B cell (primary cell): ENCODE data around the gene CENPF. TPM values are rescaled to one million over a fixed set of nuclear protein-coding genes. Genes with fewer than 3 reads are reported as not detected.

Source experiments
- ATAC-seq: fragments of 200-7000 bp; cut with Tn5 transposase; one replicate; pipeline ENCODE4 v1.10.0; 2021; ENCODE audit warnings: low read depth, mild to moderate bottlenecking, moderate number of reproducible peaks, moderate library complexity
- CTCF ChIA-PET: fragments of 350-600 bp; sonication (Branson Sonifier 250); formaldehyde crosslinking; loops from one replicate; lab custom pipeline; 2021; ENCODE audit warnings: antibody characterized with exemption, inconsistent platforms; lab: Charles Lee
- POLR2A ChIA-PET: fragments of 350-600 bp; sonication (Branson Sonifier 250); formaldehyde crosslinking; loops from one replicate; lab custom pipeline; 2021; ENCODE audit warnings: antibody characterized with exemption; lab: Charles Lee
- DNase-seq: peaks from one replicate; pipeline ENCODE4 v3.0.0; 2013
- H2AFZ ChIP-seq: 2 replicates; pipeline ENCODE4 v1.6.1; 2012; ENCODE audit warnings: mild to moderate bottlenecking, low read depth, low read length; ENCODE audit not compliant: insufficient read depth, poor library complexity, severe bottlenecking
- H3K27ac ChIP-seq, 2 donors: 1 replicate in 1 of 2; 2 replicates in 1 of 2; pipeline ENCODE4 v1.5.1; 2012 to 2013; ENCODE audit warnings: low read length in 2 of 2, mild to moderate bottlenecking in 2 of 2, moderate library complexity in 1 of 2
- H3K27me3 ChIP-seq, 4 experiments: fragments of 200-600 bp in 1 of 4; sonication (generic) in 1 of 4; replicated peaks in 1 of 4; 1 replicate in 2 of 4; 2 replicates in 2 of 4; pipeline versions ENCODE4 v1.6.1 to v1.7.0; 2013 to 2016; ENCODE audit warnings: low read length in 3 of 4, mild to moderate bottlenecking in 2 of 4, mixed read lengths in 1 of 4, moderate library complexity in 1 of 4; ENCODE audit not compliant: insufficient read depth in 4 of 4, control insufficient read depth in 3 of 4; ENCODE audit errors: control extremely low read depth in 1 of 4
- H3K36me3 ChIP-seq, 2 experiments: replicated peaks in 1 of 2; 1 replicate in 1 of 2; 2 replicates in 1 of 2; pipeline versions ENCODE4 v1.6.1 to v1.7.1; 2013; ENCODE audit warnings: low read length in 1 of 2; ENCODE audit not compliant: insufficient read depth in 2 of 2, control insufficient read depth in 1 of 2; ENCODE audit errors: control extremely low read depth in 1 of 2, extremely low read depth in 1 of 2
- H3K4me1 ChIP-seq, 2 donors: fragments of 200-600 bp in 1 of 2; sonication (generic) in 1 of 2; 1 replicate in 1 of 2; 2 replicates in 1 of 2; pipeline versions ENCODE4 v1.5.1 to v1.6.1; 2013 to 2017; ENCODE audit warnings: low read length in 2 of 2; ENCODE audit not compliant: control insufficient read depth in 2 of 2, insufficient read depth in 2 of 2
- H3K4me2 ChIP-seq: replicated peaks from 2 replicates; pipeline ENCODE3; 2012; ENCODE audit warnings: mild to moderate bottlenecking, low read depth, low read length; ENCODE audit not compliant: poor library complexity, severe bottlenecking
- H3K4me3 ChIP-seq, 5 experiments: fragments of 200-600 bp in 1 of 5; sonication (generic) in 1 of 5; 1 replicate in 3 of 5; 2 replicates in 2 of 5; pipeline versions ENCODE4 v1.5.1 to v1.7.0; 2011 to 2016; ENCODE audit warnings: low read length in 4 of 5, mild to moderate bottlenecking in 4 of 5, low read depth in 2 of 5, control low read depth in 1 of 5, moderate library complexity in 1 of 5; ENCODE audit not compliant: insufficient read depth in 1 of 5; ENCODE audit errors: control extremely low read depth in 1 of 5, extremely low read depth in 1 of 5
- H3K79me2 ChIP-seq: fragments of 200-600 bp; sonication (generic); one replicate; pipeline ENCODE4 v1.6.0; 2016; ENCODE audit warnings: low read length; ENCODE audit not compliant: control insufficient read depth, insufficient read depth
- H3K9ac ChIP-seq: fragments of 200-600 bp; sonication (generic); 2 replicates; pipeline ENCODE4 v1.6.1; 2017; ENCODE audit warnings: mild to moderate bottlenecking, low read length, moderate library complexity
- H3K9me3 ChIP-seq, 3 donors: one replicate each; pipeline versions ENCODE4 v1.6.1 to v1.7.1; 2013; ENCODE audit warnings: low read length in 2 of 3; ENCODE audit not compliant: control insufficient read depth in 2 of 3, insufficient read depth in 1 of 3; ENCODE audit errors: control extremely low read depth in 1 of 3
- H4K20me1 ChIP-seq: 2 replicates; pipeline ENCODE4 v1.6.0; 2012; ENCODE audit warnings: mild to moderate bottlenecking, low read length; ENCODE audit not compliant: insufficient read depth, control insufficient read depth, poor library complexity, severe bottlenecking
- H3K27ac Mint-ChIP-seq: one replicate; pipeline ENCODE4 v1.8.0; 2021; ENCODE audit warnings: mixed read lengths
- H3K27me3 Mint-ChIP-seq: one replicate; pipeline ENCODE4 v1.8.0; 2021; ENCODE audit warnings: mixed read lengths
- H3K4me1 Mint-ChIP-seq: one replicate; pipeline ENCODE4 v1.8.0; 2021; ENCODE audit warnings: mixed read lengths
- H3K4me3 Mint-ChIP-seq: one replicate; pipeline ENCODE4 v1.8.0; 2021; ENCODE audit warnings: mixed read lengths
- H3K9me3 Mint-ChIP-seq: one replicate; pipeline ENCODE4 v1.8.0; 2022; ENCODE audit warnings: mixed read lengths; ENCODE audit not compliant: insufficient read depth
- EZH2 ChIP-seq: IDR thresholded peaks from 2 replicates; pipeline ENCODE4 v1.6.1; 2012; ENCODE audit warnings: borderline replicate concordance, low read depth, mild to moderate bottlenecking, moderate library complexity, low read length; ENCODE audit not compliant: insufficient read depth, poor library complexity, severe bottlenecking
- WGBS: methylation state at CpG from one replicate; pipeline ENCODE4 v1.1.5; 2013; ENCODE audit warnings: missing lambda C conversion rate; ENCODE audit not compliant: insufficient coverage; 5-methylcytosine and 5-hydroxymethylcytosine counted together
- intact Hi-C: fragments of 100-400 bp; cut with micrococcal nuclease; formaldehyde crosslinking; loops from one replicate; pipeline ENCODE4 v1.10.0; 2022
- polyA plus RNA-seq: library from polyadenylated mRNA; depleted of rRNA; stranded (reverse); fragments of >200 nt; gene quantifications from 2 replicates; pipeline ENCODE4 v1.2.3, GENCODE V29; 2012
- total RNA-seq, 2 donors: library from RNA; stranded (reverse); fragments of 120-200 nt in 1 of 2; gene quantifications; 1 replicate in 1 of 2; 2 replicates in 1 of 2; pipeline versions ENCODE4 v1.2.3 to v1.2.4, GENCODE V29; 2013 to 2022
- TF ChIP-seq, protein P1 (sequence below): fragments of 200-600 bp; IDR thresholded peaks from one replicate; pipeline ENCODE4 v1.8.0; 2022; ENCODE audit warnings: antibody characterized with exemption, mild to moderate bottlenecking

Gene CENPF
- total and polyA plus RNA-seq, 2 donors (not counting 1 experiment from before 2014, with no cell fraction given) = 0.12 to 3.0 TPM

DNA sequence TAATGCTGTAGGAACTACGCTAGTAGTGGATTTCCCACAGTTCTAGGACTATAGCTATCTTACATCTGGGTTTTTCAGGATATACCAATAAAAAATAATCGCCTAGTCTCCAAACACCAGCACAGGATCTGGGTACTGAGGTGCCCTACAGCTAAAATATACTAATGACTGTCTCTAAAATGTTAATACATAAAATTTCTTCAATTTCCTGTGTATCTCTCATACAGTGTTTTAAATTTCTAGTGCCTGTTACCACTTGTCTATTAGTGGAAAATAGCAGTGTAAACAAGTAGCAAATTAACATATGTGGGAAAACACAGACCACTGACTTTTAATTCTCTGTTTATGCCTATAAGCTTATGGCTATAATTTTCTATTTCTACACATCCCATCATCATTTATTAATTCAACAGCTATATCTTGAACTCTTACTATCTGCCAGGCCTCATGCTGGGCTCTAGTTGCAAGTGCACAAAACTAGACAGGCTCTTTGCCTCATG lies 35.5 kb upstream of the CENPF start:
- Histone ChIP-seq H3K4me3 (no peak overlapping the region), H2AFZ (no peak overlapping the region), H3K27me3 (no peaks in the 10 kb centered on the region), H3K79me2 (no peaks in the 10 kb centered on the region), H3K36me3 (no peaks in the 10 kb centered on the region), H4K20me1 (no peaks in the 10 kb centered on the region), H3K4me1 (no peaks in the 10 kb centered on the region), H3K9ac (no peak overlapping the region), H3K9me3 (no peaks in the 10 kb centered on the region), H3K4me2 (no peak overlapping the region), H3K27ac (no peak overlapping the region)
- CTCF ChIA-PET = interaction anchor here (0.6 to 1.5 kb wide), 2 partner anchors 221 to 238 kb away, joined by 3 read pairs; no protein-coding TSS in a partner anchor
- no peak for ATAC-seq
- no peaks in the 10 kb centered on the region for H3K9me3 Mint-ChIP-seq
- POLR2A ChIA-PET = no interaction called here
- H3K27ac Mint-ChIP-seq = no peak overlapping the region
- H3K4me3 Mint-ChIP-seq = no peak overlapping the region
- H3K4me1 Mint-ChIP-seq = no peaks in the 10 kb centered on the region
- TF ChIP-seq, protein P1, sequence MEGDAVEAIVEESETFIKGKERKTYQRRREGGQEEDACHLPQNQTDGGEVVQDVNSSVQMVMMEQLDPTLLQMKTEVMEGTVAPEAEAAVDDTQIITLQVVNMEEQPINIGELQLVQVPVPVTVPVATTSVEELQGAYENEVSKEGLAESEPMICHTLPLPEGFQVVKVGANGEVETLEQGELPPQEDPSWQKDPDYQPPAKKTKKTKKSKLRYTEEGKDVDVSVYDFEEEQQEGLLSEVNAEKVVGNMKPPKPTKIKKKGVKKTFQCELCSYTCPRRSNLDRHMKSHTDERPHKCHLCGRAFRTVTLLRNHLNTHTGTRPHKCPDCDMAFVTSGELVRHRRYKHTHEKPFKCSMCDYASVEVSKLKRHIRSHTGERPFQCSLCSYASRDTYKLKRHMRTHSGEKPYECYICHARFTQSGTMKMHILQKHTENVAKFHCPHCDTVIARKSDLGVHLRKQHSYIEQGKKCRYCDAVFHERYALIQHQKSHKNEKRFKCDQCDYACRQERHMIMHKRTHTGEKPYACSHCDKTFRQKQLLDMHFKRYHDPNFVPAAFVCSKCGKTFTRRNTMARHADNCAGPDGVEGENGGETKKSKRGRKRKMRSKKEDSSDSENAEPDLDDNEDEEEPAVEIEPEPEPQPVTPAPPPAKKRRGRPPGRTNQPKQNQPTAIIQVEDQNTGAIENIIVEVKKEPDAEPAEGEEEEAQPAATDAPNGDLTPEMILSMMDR = no peak
- no peak for TF ChIP-seq EZH2
- H3K27me3 Mint-ChIP-seq = peaks cover 12% of the 10 kb centered on the region
- no CpG with 5 or more reads among the region's 2 CpGs for WGBS
- no peak for DNase-seq
- intact Hi-C loops = no loop called here

DNA sequence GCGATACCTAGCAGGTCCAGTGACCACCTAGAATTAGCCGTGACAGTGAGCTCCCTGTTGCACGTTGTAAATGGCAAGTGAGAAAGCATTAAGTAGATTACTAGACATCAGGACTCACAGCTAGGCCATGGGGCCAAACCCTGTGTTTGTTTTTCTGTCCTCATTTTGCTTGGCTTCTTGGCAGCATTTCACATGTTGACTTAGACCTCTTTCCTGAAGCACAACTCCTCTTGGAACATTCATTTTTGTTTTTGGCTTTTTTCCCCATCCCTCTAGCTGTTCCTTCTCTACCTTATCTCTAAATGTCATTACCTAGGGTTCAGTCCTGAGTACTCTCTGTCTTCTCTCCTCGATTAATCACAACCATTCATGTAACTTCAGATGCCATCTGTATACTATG lies 34.7 kb upstream of the CENPF start:
- Histone ChIP-seq H3K9ac (no peak overlapping the region), H2AFZ (no peak overlapping the region), H3K36me3 (no peaks in the 10 kb centered on the region), H3K79me2 (no peaks in the 10 kb centered on the region), H4K20me1 (no peaks in the 10 kb centered on the region), H3K27ac (no peak overlapping the region), H3K4me1 (no peaks in the 10 kb centered on the region), H3K27me3 (no peaks in the 10 kb centered on the region), H3K9me3 (no peaks in the 10 kb centered on the region), H3K4me3 (no peak overlapping the region), H3K4me2 (no peak overlapping the region)
- no peak overlapping the region for H3K27ac Mint-ChIP-seq
- intact Hi-C loops = no loop called here
- no peak for TF ChIP-seq EZH2
- no peak for ATAC-seq
- H3K4me1 Mint-ChIP-seq = no peaks in the 10 kb centered on the region
- no peaks in the 10 kb centered on the region for H3K9me3 Mint-ChIP-seq
- POLR2A ChIA-PET = no interaction called here
- peaks cover 12% of the 10 kb centered on the region for H3K27me3 Mint-ChIP-seq
- no peak overlapping the region for H3K4me3 Mint-ChIP-seq
- DNase-seq = no peak
- CTCF ChIA-PET = no interaction called here
- WGBS = 92% methylated on average over 4 of the region's 4 CpGs
